ENCODE data around the gene RPS6KB1. TPM values are rescaled to one million over a fixed set of nuclear protein-coding genes. Genes with fewer than 3 reads are reported as not detected.
"Not testable (repeated sequence)": the region's sequence is repeated elsewhere in the genome, so short reads cannot be mapped to it uniquely, and the experiment has no call there.

Gene RPS6KB1
- total RNA-seq, 1 donor from 2014 or later = 26.2 TPM

- DNase-seq (ENCODE audit: low read depth) = no peak
Observed at GRCh38 chr17:59870482-59870881, 22.4 kb upstream of the RPS6KB1 start.

- no peak for DNase-seq (ENCODE audit: low read depth)
Observed at GRCh38 chr17:59872351-59872750, 20.6 kb upstream of the RPS6KB1 start.

- not testable (repeated sequence) for DNase-seq (ENCODE audit: low read depth)
Observed at GRCh38 chr17:59873414-59873813, 19.5 kb upstream of the RPS6KB1 start.

- no peak for DNase-seq (ENCODE audit: low read depth)
Observed at GRCh38 chr17:59874376-59874775, 18.5 kb upstream of the RPS6KB1 start.

GRCh38 chr17:59876107-59876506 is 16.8 kb upstream of the RPS6KB1 start:
- no peak for DNase-seq (ENCODE audit: low read depth)

GRCh38 chr17:59877965-59878364 is 15.0 kb upstream of the RPS6KB1 start:
- no peak for DNase-seq (ENCODE audit: low read depth)

GRCh38 chr17:59878624-59879023 is 14.3 kb upstream of the RPS6KB1 start:
- no peak for DNase-seq (ENCODE audit: low read depth)

GRCh38 chr17:59884861-59885260 is 8.1 kb upstream of the RPS6KB1 start:
- DNase-seq (ENCODE audit: low read depth) = no peak

GRCh38 chr17:59888145-59888750 is 4.7 kb upstream of the RPS6KB1 start:
- DNase-seq (ENCODE audit: low read depth) = no peak

GRCh38 chr17:59890720-59891119 is 2.2 kb upstream of the RPS6KB1 start:
- no peak for DNase-seq (ENCODE audit: low read depth)

GRCh38 chr17:59892251-59892923 is 534 bp upstream of the RPS6KB1 start:
- peak; percentile 99 for DNase-seq (ENCODE audit: low read depth)

- DNase-seq (ENCODE audit: low read depth) = peak; percentile 86
Observed at GRCh38 chr17:59893676-59894100, 767 bp downstream of the RPS6KB1 start.

GRCh38 chr17:59897090-59897489 is 4.2 kb downstream of the RPS6KB1 start:
- no peak for DNase-seq (ENCODE audit: low read depth)

GRCh38 chr17:59899099-59899498 is 6.2 kb downstream of the RPS6KB1 start:
- DNase-seq (ENCODE audit: low read depth) = no peak

GRCh38 chr17:59901604-59902003 is 8.7 kb downstream of the RPS6KB1 start:
- no peak for DNase-seq (ENCODE audit: low read depth)

GRCh38 chr17:59903455-59903854 is 10.5 kb downstream of the RPS6KB1 start:
- no peak for DNase-seq (ENCODE audit: low read depth)

- DNase-seq (ENCODE audit: low read depth) = no peak
Observed at GRCh38 chr17:59907467-59907866, 14.5 kb downstream of the RPS6KB1 start.

- peak; percentile 52 for DNase-seq (ENCODE audit: low read depth)
Observed at GRCh38 chr17:59914274-59914854, 21.4 kb downstream of the RPS6KB1 start.

GRCh38 chr17:59916446-59916845 is 23.5 kb downstream of the RPS6KB1 start:
- peak; percentile 71 for DNase-seq (ENCODE audit: low read depth)

- DNase-seq (ENCODE audit: low read depth) = not testable (repeated sequence)
Observed at GRCh38 chr17:59920637-59921036, 27.7 kb downstream of the RPS6KB1 start.

- peak; percentile 62 for DNase-seq (ENCODE audit: low read depth)
Observed at GRCh38 chr17:59930121-59930520, 37.2 kb downstream of the RPS6KB1 start.

GRCh38 chr17:59930768-59931167 is 37.8 kb downstream of the RPS6KB1 start:
- DNase-seq (ENCODE audit: low read depth) = peak; percentile 52

- not testable (repeated sequence) for DNase-seq (ENCODE audit: low read depth)
Observed at GRCh38 chr17:59933317-59933716, 40.4 kb downstream of the RPS6KB1 start.
